ENCODE measurements around the gene MTRF1L.

DNA sequence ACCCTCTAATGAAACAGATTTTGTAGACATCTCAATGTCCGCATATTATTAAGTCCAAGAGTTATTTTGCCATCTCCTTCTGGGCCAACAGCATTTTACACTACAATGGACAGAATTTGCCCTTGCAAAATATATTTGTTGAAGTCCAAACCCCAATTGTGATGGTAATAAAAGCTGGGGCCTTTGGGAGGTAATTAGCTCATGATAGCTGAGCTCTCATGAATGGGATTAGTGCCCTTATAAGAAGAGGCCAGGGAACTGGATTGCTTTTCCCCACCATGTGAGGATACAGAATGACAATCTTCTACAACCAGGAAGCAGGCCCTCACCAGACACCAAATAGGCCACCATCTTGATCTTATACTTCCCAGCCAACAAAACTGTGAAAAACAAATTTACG, 44.9 kb upstream of the MTRF1L start:
- TF ChIP-seq, protein P1, sequence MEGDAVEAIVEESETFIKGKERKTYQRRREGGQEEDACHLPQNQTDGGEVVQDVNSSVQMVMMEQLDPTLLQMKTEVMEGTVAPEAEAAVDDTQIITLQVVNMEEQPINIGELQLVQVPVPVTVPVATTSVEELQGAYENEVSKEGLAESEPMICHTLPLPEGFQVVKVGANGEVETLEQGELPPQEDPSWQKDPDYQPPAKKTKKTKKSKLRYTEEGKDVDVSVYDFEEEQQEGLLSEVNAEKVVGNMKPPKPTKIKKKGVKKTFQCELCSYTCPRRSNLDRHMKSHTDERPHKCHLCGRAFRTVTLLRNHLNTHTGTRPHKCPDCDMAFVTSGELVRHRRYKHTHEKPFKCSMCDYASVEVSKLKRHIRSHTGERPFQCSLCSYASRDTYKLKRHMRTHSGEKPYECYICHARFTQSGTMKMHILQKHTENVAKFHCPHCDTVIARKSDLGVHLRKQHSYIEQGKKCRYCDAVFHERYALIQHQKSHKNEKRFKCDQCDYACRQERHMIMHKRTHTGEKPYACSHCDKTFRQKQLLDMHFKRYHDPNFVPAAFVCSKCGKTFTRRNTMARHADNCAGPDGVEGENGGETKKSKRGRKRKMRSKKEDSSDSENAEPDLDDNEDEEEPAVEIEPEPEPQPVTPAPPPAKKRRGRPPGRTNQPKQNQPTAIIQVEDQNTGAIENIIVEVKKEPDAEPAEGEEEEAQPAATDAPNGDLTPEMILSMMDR (IDR thresholded peaks at IDR 0.05; ENCODE audit: insufficient read depth, low read length, poor library complexity, severe bottlenecking): no peak
- no peak for TF ChIP-seq EZH2phosphoT487 (conservative IDR thresholded peaks at IDR 0.05; ENCODE audit: low read length)

All from SU-DHL-6 (cell line).